Keratinocyte (primary cell): ENCODE data around the gene RPS23. TPM values are rescaled to one million over a fixed set of nuclear protein-coding genes. Genes with fewer than 3 reads are reported as not detected.

Source experiments
- DNase-seq: peaks from one replicate; pipeline ENCODE4 v3.0.0-alpha.2; 2011; ENCODE audit warnings: low read depth, missing footprints, low spot score
- FAIRE-seq: peaks from 2 replicates; lab custom pipeline; 2011; peaks lifted over from hg19 to GRCh38; lab: Jason Lieb, UNC
- H2AFZ ChIP-seq: 2 replicates; pipeline ENCODE4 v1.6.0; 2012; ENCODE audit warnings: low read length, control low read depth, inconsistent platforms; ENCODE audit not compliant: control insufficient read depth
- H3K27ac ChIP-seq: 2 replicates; pipeline ENCODE4 v1.5.1; 2011; ENCODE audit warnings: low read length; ENCODE audit not compliant: control insufficient read depth, insufficient read depth
- H3K27me3 ChIP-seq: 3 replicates; pipeline ENCODE4 v1.6.0; 2011; ENCODE audit warnings: low read length; ENCODE audit not compliant: control insufficient read depth, insufficient read depth; ENCODE audit errors: extremely low read depth
- H3K36me3 ChIP-seq, 2 experiments: 2 replicates in 1 of 2; 3 replicates in 1 of 2; pipeline ENCODE4 v1.5.1; 2011; ENCODE audit warnings: low read length in 2 of 2, mild to moderate bottlenecking in 1 of 2; ENCODE audit not compliant: control insufficient read depth in 2 of 2, insufficient read depth in 2 of 2; ENCODE audit errors: extremely low read depth in 1 of 2
- H3K4me1 ChIP-seq: 3 replicates; pipeline ENCODE4 v1.5.1; 2011; ENCODE audit warnings: low read length; ENCODE audit not compliant: control insufficient read depth, insufficient read depth; ENCODE audit errors: extremely low read depth
- H3K4me2 ChIP-seq: 3 replicates; pipeline ENCODE4 v1.6.0; 2011; ENCODE audit warnings: low read depth, low read length; ENCODE audit not compliant: control insufficient read depth, insufficient read depth; ENCODE audit errors: extremely low read depth
- H3K4me3 ChIP-seq, 3 experiments: fragments of 200-600 bp in 1 of 3; sonication (generic) in 1 of 3; 2 replicates in 2 of 3; 3 replicates in 1 of 3; pipeline ENCODE4 v1.5.1; 2011 to 2016; ENCODE audit warnings: low read length in 3 of 3, mild to moderate bottlenecking in 3 of 3, control low read depth in 2 of 3, inconsistent platforms in 1 of 3, low read depth in 1 of 3, mixed read lengths in 1 of 3, mixed run types in 1 of 3, moderate library complexity in 1 of 3; ENCODE audit not compliant: control insufficient read depth in 2 of 3, insufficient read depth in 2 of 3; ENCODE audit errors: extremely low read depth in 1 of 3
- H3K79me2 ChIP-seq: 2 replicates; pipeline ENCODE4 v1.6.0; 2012; ENCODE audit warnings: low read length; ENCODE audit not compliant: control insufficient read depth, insufficient read depth
- H3K9ac ChIP-seq: 3 replicates; pipeline ENCODE4 v1.6.0; 2011; ENCODE audit warnings: low read length; ENCODE audit not compliant: control insufficient read depth, insufficient read depth; ENCODE audit errors: extremely low read depth
- H3K9me1 ChIP-seq: 3 replicates; pipeline ENCODE4 v1.6.0; 2011; ENCODE audit warnings: low read length; ENCODE audit not compliant: control insufficient read depth, insufficient read depth; ENCODE audit errors: extremely low read depth
- H3K9me3 ChIP-seq: 2 replicates; pipeline ENCODE4 v1.5.1; 2012; ENCODE audit warnings: low read depth, low read length; ENCODE audit not compliant: control insufficient read depth
- H4K20me1 ChIP-seq: 3 replicates; pipeline ENCODE4 v1.6.0; 2011; ENCODE audit warnings: low read length; ENCODE audit not compliant: control insufficient read depth, insufficient read depth; ENCODE audit errors: extremely low read depth
- CTCF ChIP-seq, 3 experiments: IDR thresholded peaks in 1 of 3; conservative IDR thresholded peaks in 1 of 3; optimal IDR thresholded peaks in 1 of 3; 2 replicates in 2 of 3; 3 replicates in 1 of 3; pipeline versions ENCODE3 to v1.5.1; 2011; ENCODE audit warnings: low read length in 3 of 3, mild to moderate bottlenecking in 3 of 3, moderate library complexity in 2 of 3, control low read depth in 1 of 3, inconsistent platforms in 1 of 3; ENCODE audit not compliant: insufficient read depth in 2 of 3; ENCODE audit errors: extremely low read depth in 1 of 3
- EZH2 ChIP-seq: IDR thresholded peaks from one replicate; pipeline ENCODE4 v1.6.1; 2012; ENCODE audit warnings: inconsistent platforms, mild to moderate bottlenecking, low read length, moderate library complexity
- dilution Hi-C: fragments of 300-500 bp; cut with MboI; formaldehyde crosslinking; loops from one replicate; pipeline ENCODE4 v1.7.0; 2020; ENCODE audit warnings: low sequenced_read_pairs; ENCODE audit not compliant: extremely low pct_ligation_motif_present
- polyA plus RNA-seq, 5 experiments: library from polyadenylated mRNA; depleted of rRNA in 3 of 5; stranded (reverse) in 3 of 5; stranded (forward) in 1 of 5; unstranded in 1 of 5; fragments of >200 nt; gene quantifications; 1 replicate in 1 of 5; 2 replicates in 3 of 5; 3 replicates in 1 of 5; pipeline versions ENCODE4 v1.2.1 to v1.2.3, GENCODE V29; 2011 to 2012; ENCODE audit warnings: missing spikeins in 2 of 5, low read depth in 1 of 5, low replicate concordance in 1 of 5

The RPS23 gene
- polyA plus RNA-seq, 1 donor (not counting 4 experiments of a cell fraction or from before 2014, with no cell fraction given) = 2,776 TPM

GRCh38 chr5:82320966-82321365 is 42.8 kb upstream of the RPS23 start:
- DNase-seq = no peak
- no peak for FAIRE-seq
- Histone ChIP-seq H2AFZ (no peak overlapping the region), H3K9ac (no peak overlapping the region), H3K79me2 (no peaks in the 10 kb centered on the region), H3K9me3 (no peaks in the 10 kb centered on the region), H3K4me1 (no peaks in the 10 kb centered on the region), H4K20me1 (no peaks in the 10 kb centered on the region), H3K36me3 (no peaks in the 10 kb centered on the region), H3K4me3 (no peak overlapping the region), H3K27me3 (no peaks in the 10 kb centered on the region), H3K4me2 (no peak overlapping the region), H3K9me1 (no peaks in the 10 kb centered on the region), H3K27ac (no peak overlapping the region)
- TF ChIP-seq CTCF (optimal IDR thresholded peaks at IDR 0.05 in 1 of 3, IDR thresholded peaks at IDR 0.05 in 1 of 3, conservative IDR thresholded peaks at IDR 0.05 in 1 of 3; ENCODE audit: extremely low read depth in 1 of 3, insufficient read depth in 2 of 3, low read length in 3 of 3) = no peak
- TF ChIP-seq EZH2 = no peak
- dilution Hi-C loops = no loop called here

- Histone ChIP-seq H3K9me3 (no peaks in the 10 kb centered on the region), H3K4me2 (no peak overlapping the region), H3K27ac (no peak overlapping the region), H3K36me3 (no peaks in the 10 kb centered on the region), H3K9me1 (no peaks in the 10 kb centered on the region), H2AFZ (no peak overlapping the region), H4K20me1 (no peaks in the 10 kb centered on the region), H3K4me1 (no peaks in the 10 kb centered on the region), H3K9ac (no peak overlapping the region), H3K4me3 (no peak overlapping the region), H3K27me3 (no peaks in the 10 kb centered on the region), H3K79me2 (no peaks in the 10 kb centered on the region)
- no peak for FAIRE-seq
- dilution Hi-C loops = no loop called here
- DNase-seq = no peak
- TF ChIP-seq CTCF (optimal IDR thresholded peaks at IDR 0.05 in 1 of 3, IDR thresholded peaks at IDR 0.05 in 1 of 3, conservative IDR thresholded peaks at IDR 0.05 in 1 of 3; ENCODE audit: extremely low read depth in 1 of 3, insufficient read depth in 2 of 3, low read length in 3 of 3) = no peak
- TF ChIP-seq EZH2 = no peak
Observed at GRCh38 chr5:82319651-82320376, 41.7 kb upstream of the RPS23 start.
